ENCODE measurements around the gene S1PR4. TPM values are rescaled to one million over a fixed set of nuclear protein-coding genes. Genes with fewer than 3 reads are reported as not detected.

Gene S1PR4
- total and polyA plus RNA-seq, 2 of the 8 experiments (the other 6 are each of a cell fraction or from before 2014, with no cell fraction given): not detected

- POLR2A ChIA-PET (ENCODE audit: partially characterized antibody): interaction anchor here (0.6 kb wide), 1 partner anchor 1570 kb away, joined by 3 read pairs; the partner anchor contains the start of gene MBD3
- Histone ChIP-seq H3K27me3 (replicated peaks in 1 of 4; ENCODE audit: control insufficient read depth in 3 of 4, extremely low read depth in 1 of 4, insufficient read depth in 3 of 4, low read length in 3 of 4) (peaks cover 0 to 5% (median 2%) of the 10 kb centered on the region in 4 experiments; a peak in 3 of 7 replicates), H2AFZ (ENCODE audit: low read length) (no peak overlapping the region)
Measured at GRCh38 chr19:3162418-3163229, 15.9 kb upstream of the S1PR4 start.

More at GRCh38 chr19:3162418-3163229, 15.9 kb upstream of the S1PR4 start:
- no peak overlapping the region for H3K4me3 ChIP-seq (ENCODE audit: extremely low read depth in 1 of 4, insufficient read depth in 2 of 4, low read depth in 3 of 4, low read length in 4 of 4)
- H3K4ac ChIP-seq (replicated peaks; ENCODE audit: insufficient read length, low read depth, low read length): no peak overlapping the region
- no peak overlapping the region for H4K91ac ChIP-seq (replicated peaks; ENCODE audit: insufficient read length, low read length)
- H3K23me2 ChIP-seq (ENCODE audit: low read depth, low read length): no peaks in the 10 kb centered on the region
- H3K79me1 ChIP-seq (ENCODE audit: low read depth, low read length): no peaks in the 10 kb centered on the region
- H4K20me1 ChIP-seq (replicated peaks in 1 of 2; ENCODE audit: control insufficient read depth in 1 of 2, insufficient read depth in 2 of 2, low read length in 2 of 2): no peaks in the 10 kb centered on the region
- H2AK5ac ChIP-seq (ENCODE audit: low read depth, low read length): no peak overlapping the region
- peak overlapping the region; percentile 93; the same call in 1 of the 2 replicates for H2BK15ac ChIP-seq (ENCODE audit: low read length)
- WGBS, 2 experiments (ENCODE audit: extremely low coverage in 1 of 2, insufficient coverage in 1 of 2, insufficient read length in 1 of 2, insufficient replicate concordance in 2 of 2, low coverage in 1 of 2, low lambda C conversion rate in 2 of 2, missing lambda C conversion rate in 1 of 2): 89% methylated on average over 30 of the region's 38 CpGs; no CpG with 5 or more reads in 1 of the 2 experiments
- no peak overlapping the region for H3K18ac ChIP-seq (ENCODE audit: extremely low read depth, low read length)
- H3K79me2 ChIP-seq (ENCODE audit: control insufficient read depth in 1 of 2, insufficient read depth in 2 of 2, low read length in 2 of 2): no peaks in the 10 kb centered on the region
- CTCF ChIA-PET (ENCODE audit: partially characterized antibody): interaction anchor here (0.7 to 11.1 kb wide), 20 partner anchors 9 to 514 kb away, joined by 3 to 162 read pairs (median 4); no protein-coding TSS in a partner anchor
- no peak for DNase-seq (ENCODE audit: low read depth in 1 of 2, low spot score in 2 of 2)
- H2BK12ac ChIP-seq (ENCODE audit: low read depth, low read length): no peak overlapping the region
- H3K9ac ChIP-seq (replicated peaks in 1 of 4; ENCODE audit: extremely low read depth in 1 of 4, low read depth in 3 of 4, low read length in 3 of 4): no peak overlapping the region
- TF ChIP-seq USF2 (IDR thresholded peaks at IDR 0.05; ENCODE audit: low read length): 0 out of 2 replicates have a peak, but pooled peaks have one; percentile 33
- no peak for TF ChIP-seq TCF12 (IDR thresholded peaks at IDR 0.05; ENCODE audit: low read depth, low read length)
- H3K56ac ChIP-seq (replicated peaks; ENCODE audit: insufficient read length, low read depth, low read length): no peak overlapping the region
- H3K4me2 ChIP-seq (ENCODE audit: insufficient read depth in 1 of 2, low read depth in 2 of 2, low read length in 2 of 2): no peak overlapping the region
- H3K14ac ChIP-seq (ENCODE audit: insufficient read length): no peak overlapping the region
- peaks cover 0 to 3% (median under 1%) of the 10 kb centered on the region in 4 experiments; a peak in 2 of 7 replicates for H3K4me1 ChIP-seq (replicated peaks in 1 of 4; ENCODE audit: control insufficient read depth in 3 of 4, insufficient read depth in 4 of 4, low read length in 3 of 4)
- H3K9me3 ChIP-seq (ENCODE audit: insufficient read depth in 2 of 2, low read depth in 1 of 2, low read length in 1 of 2): no peaks in the 10 kb centered on the region
- no peak overlapping the region for H2BK5ac ChIP-seq (ENCODE audit: low read depth, low read length)
- H2BK20ac ChIP-seq (ENCODE audit: low read length): no peak overlapping the region
- no peak for FAIRE-seq
- peak overlapping the region; percentile 17; the same call in 1 of the 2 replicates for H4K8ac ChIP-seq (ENCODE audit: extremely low read depth, insufficient read depth, low read length)
- no peaks in the 10 kb centered on the region for H3K36me3 ChIP-seq (ENCODE audit: control insufficient read depth in 2 of 4, insufficient read depth in 4 of 4, low read length in 3 of 4)
- H3K27ac ChIP-seq (ENCODE audit: low read depth, low read length): no peak overlapping the region
- H2BK120ac ChIP-seq (replicated peaks; ENCODE audit: low read depth, low read length): no peak overlapping the region
- H4K5ac ChIP-seq (ENCODE audit: insufficient read length, low read depth, low read length): no peak overlapping the region
- no peak overlapping the region for H3K23ac ChIP-seq (ENCODE audit: insufficient read length)
